ENCODE data around the gene PRPSAP2. TPM values are rescaled to one million over a fixed set of nuclear protein-coding genes. Genes with fewer than 3 reads are reported as not detected.

Gene PRPSAP2
- total RNA-seq, 1 experiment from 2014 or later: 37.8 TPM

DNA sequence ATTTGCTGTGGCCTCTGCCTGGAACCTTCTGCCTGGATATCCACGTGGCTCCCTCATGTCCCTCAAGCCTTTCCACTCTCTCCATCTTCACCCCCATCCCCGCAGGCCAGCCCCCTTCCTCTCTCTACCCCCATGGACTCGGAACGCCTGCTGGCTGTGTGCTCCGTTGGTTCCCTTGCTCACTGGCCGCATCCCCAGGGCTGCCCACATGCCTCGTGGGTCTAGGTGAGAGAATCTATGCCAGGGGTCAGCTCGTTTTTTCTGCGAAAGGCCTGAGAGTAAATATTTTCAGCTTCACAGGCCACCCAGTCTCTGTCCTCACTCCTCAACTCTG lies 106.1 kb downstream of the PRPSAP2 start:
- ChIA-PET RAD21 (ENCODE audit: low non-redundant PET in 1 of 2, low total read pairs in 2 of 2, uncharacterized antibody in 2 of 2, unreplicated experiment in 2 of 2) (no interaction called here), CTCF (no interaction called here), POLR2A (no interaction called here)
- no peaks in the 10 kb centered on the region for H4K20me1 ChIP-seq (ENCODE audit: insufficient read depth)
- H2AFZ ChIP-seq (ENCODE audit: low read depth, low read length, poor library complexity, severe bottlenecking): no peak overlapping the region
- H3K9me2 ChIP-seq (ENCODE audit: insufficient read depth): no peaks in the 10 kb centered on the region
- no peaks in the 10 kb centered on the region for H3K36me3 ChIP-seq (ENCODE audit: control insufficient read depth in 1 of 2, insufficient read depth in 2 of 2, low read length in 2 of 2)
- BruUV-seq (replicated peaks): no TSS peak
- H3K27me3 ChIP-seq (ENCODE audit: insufficient read depth, low read length): no peaks in the 10 kb centered on the region
- no peak overlapping the region for H3K9ac ChIP-seq (ENCODE audit: low read length)
- H3K79me2 ChIP-seq (ENCODE audit: insufficient read depth, low read length): no peaks in the 10 kb centered on the region
- H3K9me3 ChIP-seq (ENCODE audit: control insufficient read depth in 1 of 2, insufficient read depth in 1 of 2, low read depth in 1 of 2, low read length in 2 of 2): no peaks in the 10 kb centered on the region
- H3K4me1 ChIP-seq (ENCODE audit: control insufficient read depth in 1 of 2, insufficient read depth in 2 of 2, low read length in 2 of 2): peaks cover 13 to 41% of the 10 kb centered on the region in 2 experiments; a peak in 3 of 4 replicates
- TF ChIP-seq POLR2AphosphoS5 (IDR thresholded peaks at IDR 0.05; ENCODE audit: low read depth, low read length): no peak
- DNase-seq (ENCODE audit: low read depth, low spot score) (no peak), ATAC-seq (no peak)
- H3K4me3 ChIP-seq (replicated peaks in 1 of 2; ENCODE audit: low read depth in 1 of 2, low read length in 2 of 2): no peak overlapping the region
- H3K4me2 ChIP-seq (ENCODE audit: low read length): no peak overlapping the region
- no peak overlapping the region for H3K27ac ChIP-seq (ENCODE audit: low read depth, low read length)
- intact Hi-C loops (cut with micrococcal nuclease): no loop called here

DNA sequence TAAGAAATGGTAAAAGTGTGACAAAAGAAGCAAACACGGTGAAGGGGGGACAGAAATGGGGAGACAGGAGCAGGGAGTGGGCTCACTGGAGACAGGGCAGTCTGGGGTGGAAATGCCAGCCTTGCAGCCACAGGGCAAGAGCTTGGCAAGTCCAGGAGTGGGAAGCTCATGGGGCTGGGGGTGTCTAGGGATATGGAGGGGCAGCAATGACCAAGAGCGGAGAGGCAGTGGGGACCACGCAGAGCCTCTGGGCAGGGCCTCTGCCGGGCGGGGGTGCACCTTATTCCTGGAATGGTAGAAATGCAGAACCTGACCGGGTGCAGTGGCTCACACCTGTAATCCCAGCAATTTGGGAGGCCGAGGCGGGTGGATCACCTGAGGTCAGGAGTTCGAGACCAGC lies 106.6 kb downstream of the PRPSAP2 start:
- ChIA-PET POLR2A (no interaction called here), RAD21 (ENCODE audit: low non-redundant PET in 1 of 2, low total read pairs in 2 of 2, uncharacterized antibody in 2 of 2, unreplicated experiment in 2 of 2) (no interaction called here), CTCF (no interaction called here)
- Histone ChIP-seq H3K9me3 (ENCODE audit: control insufficient read depth in 1 of 2, insufficient read depth in 1 of 2, low read depth in 1 of 2, low read length in 2 of 2) (no peaks in the 10 kb centered on the region), H3K27ac (ENCODE audit: low read depth, low read length) (no peak overlapping the region), H3K27me3 (ENCODE audit: insufficient read depth, low read length) (no peaks in the 10 kb centered on the region), H3K36me3 (ENCODE audit: control insufficient read depth in 1 of 2, insufficient read depth in 2 of 2, low read length in 2 of 2) (no peaks in the 10 kb centered on the region), H3K79me2 (ENCODE audit: insufficient read depth, low read length) (no peaks in the 10 kb centered on the region), H3K4me3 (replicated peaks in 1 of 2; ENCODE audit: low read depth in 1 of 2, low read length in 2 of 2) (no peak overlapping the region), H2AFZ (ENCODE audit: low read depth, low read length, poor library complexity, severe bottlenecking) (no peak overlapping the region), H3K9me2 (ENCODE audit: insufficient read depth) (no peaks in the 10 kb centered on the region), H3K4me1 (ENCODE audit: control insufficient read depth in 1 of 2, insufficient read depth in 2 of 2, low read length in 2 of 2) (peaks cover 18 to 47% of the 10 kb centered on the region in 2 experiments), H3K4me2 (ENCODE audit: low read length) (no peak overlapping the region), H4K20me1 (ENCODE audit: insufficient read depth) (no peaks in the 10 kb centered on the region), H3K9ac (ENCODE audit: low read length) (no peak overlapping the region)
- no peak for TF ChIP-seq RAD21 (IDR thresholded peaks at IDR 0.05; ENCODE audit: low read depth)
- TF ChIP-seq, protein P1, sequence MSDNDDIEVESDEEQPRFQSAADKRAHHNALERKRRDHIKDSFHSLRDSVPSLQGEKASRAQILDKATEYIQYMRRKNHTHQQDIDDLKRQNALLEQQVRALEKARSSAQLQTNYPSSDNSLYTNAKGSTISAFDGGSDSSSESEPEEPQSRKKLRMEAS (IDR thresholded peaks at IDR 0.05): no peak
- TF ChIP-seq POLR2A (IDR thresholded peaks at IDR 0.05; ENCODE audit: borderline replicate concordance, extremely low read depth, insufficient read depth, insufficient read length): no peak
- no peak for TF ChIP-seq TCF7L2 (IDR thresholded peaks at IDR 0.05; ENCODE audit: borderline replicate concordance, extremely low read depth, insufficient read depth, insufficient read length)
- no peak for TF ChIP-seq EZH2phosphoT487 (IDR thresholded peaks at IDR 0.05; ENCODE audit: borderline replicate concordance)
- no peak for TF ChIP-seq ELF1 (IDR thresholded peaks at IDR 0.05; ENCODE audit: borderline replicate concordance, low read depth)
- no peak for TF ChIP-seq JUND (IDR thresholded peaks at IDR 0.05)
- TF ChIP-seq CBX3 (IDR thresholded peaks at IDR 0.05; ENCODE audit: low read depth): no peak
- TF ChIP-seq, protein P2, sequence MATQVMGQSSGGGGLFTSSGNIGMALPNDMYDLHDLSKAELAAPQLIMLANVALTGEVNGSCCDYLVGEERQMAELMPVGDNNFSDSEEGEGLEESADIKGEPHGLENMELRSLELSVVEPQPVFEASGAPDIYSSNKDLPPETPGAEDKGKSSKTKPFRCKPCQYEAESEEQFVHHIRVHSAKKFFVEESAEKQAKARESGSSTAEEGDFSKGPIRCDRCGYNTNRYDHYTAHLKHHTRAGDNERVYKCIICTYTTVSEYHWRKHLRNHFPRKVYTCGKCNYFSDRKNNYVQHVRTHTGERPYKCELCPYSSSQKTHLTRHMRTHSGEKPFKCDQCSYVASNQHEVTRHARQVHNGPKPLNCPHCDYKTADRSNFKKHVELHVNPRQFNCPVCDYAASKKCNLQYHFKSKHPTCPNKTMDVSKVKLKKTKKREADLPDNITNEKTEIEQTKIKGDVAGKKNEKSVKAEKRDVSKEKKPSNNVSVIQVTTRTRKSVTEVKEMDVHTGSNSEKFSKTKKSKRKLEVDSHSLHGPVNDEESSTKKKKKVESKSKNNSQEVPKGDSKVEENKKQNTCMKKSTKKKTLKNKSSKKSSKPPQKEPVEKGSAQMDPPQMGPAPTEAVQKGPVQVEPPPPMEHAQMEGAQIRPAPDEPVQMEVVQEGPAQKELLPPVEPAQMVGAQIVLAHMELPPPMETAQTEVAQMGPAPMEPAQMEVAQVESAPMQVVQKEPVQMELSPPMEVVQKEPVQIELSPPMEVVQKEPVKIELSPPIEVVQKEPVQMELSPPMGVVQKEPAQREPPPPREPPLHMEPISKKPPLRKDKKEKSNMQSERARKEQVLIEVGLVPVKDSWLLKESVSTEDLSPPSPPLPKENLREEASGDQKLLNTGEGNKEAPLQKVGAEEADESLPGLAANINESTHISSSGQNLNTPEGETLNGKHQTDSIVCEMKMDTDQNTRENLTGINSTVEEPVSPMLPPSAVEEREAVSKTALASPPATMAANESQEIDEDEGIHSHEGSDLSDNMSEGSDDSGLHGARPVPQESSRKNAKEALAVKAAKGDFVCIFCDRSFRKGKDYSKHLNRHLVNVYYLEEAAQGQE (IDR thresholded peaks at IDR 0.05; ENCODE audit: low read depth): no peak
- TF ChIP-seq EZH2 (IDR thresholded peaks at IDR 0.05): no peak
- TF ChIP-seq, protein P3, sequence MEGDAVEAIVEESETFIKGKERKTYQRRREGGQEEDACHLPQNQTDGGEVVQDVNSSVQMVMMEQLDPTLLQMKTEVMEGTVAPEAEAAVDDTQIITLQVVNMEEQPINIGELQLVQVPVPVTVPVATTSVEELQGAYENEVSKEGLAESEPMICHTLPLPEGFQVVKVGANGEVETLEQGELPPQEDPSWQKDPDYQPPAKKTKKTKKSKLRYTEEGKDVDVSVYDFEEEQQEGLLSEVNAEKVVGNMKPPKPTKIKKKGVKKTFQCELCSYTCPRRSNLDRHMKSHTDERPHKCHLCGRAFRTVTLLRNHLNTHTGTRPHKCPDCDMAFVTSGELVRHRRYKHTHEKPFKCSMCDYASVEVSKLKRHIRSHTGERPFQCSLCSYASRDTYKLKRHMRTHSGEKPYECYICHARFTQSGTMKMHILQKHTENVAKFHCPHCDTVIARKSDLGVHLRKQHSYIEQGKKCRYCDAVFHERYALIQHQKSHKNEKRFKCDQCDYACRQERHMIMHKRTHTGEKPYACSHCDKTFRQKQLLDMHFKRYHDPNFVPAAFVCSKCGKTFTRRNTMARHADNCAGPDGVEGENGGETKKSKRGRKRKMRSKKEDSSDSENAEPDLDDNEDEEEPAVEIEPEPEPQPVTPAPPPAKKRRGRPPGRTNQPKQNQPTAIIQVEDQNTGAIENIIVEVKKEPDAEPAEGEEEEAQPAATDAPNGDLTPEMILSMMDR (IDR thresholded peaks at IDR 0.05 in 2 of 3, conservative IDR thresholded peaks at IDR 0.05 in 1 of 3; ENCODE audit: borderline replicate concordance in 1 of 3, insufficient read depth in 1 of 3, low read depth in 2 of 3, low read length in 2 of 3): no peak
- TF ChIP-seq, protein P4, sequence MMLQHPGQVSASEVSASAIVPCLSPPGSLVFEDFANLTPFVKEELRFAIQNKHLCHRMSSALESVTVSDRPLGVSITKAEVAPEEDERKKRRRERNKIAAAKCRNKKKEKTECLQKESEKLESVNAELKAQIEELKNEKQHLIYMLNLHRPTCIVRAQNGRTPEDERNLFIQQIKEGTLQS (IDR thresholded peaks at IDR 0.05): no peak
- no peak for TF ChIP-seq SP1 (IDR thresholded peaks at IDR 0.05; ENCODE audit: low read depth)
- intact Hi-C loops (cut with micrococcal nuclease): no loop called here
- ATAC-seq (no peak), DNase-seq (ENCODE audit: low read depth, low spot score) (no peak)
- no TSS peak for BruUV-seq (replicated peaks)

All from HCT116 (cell line).